OCI-LY3 (cell line): ENCODE data around the gene SPC24.

Experiments used
- CTCF ChIP-seq: fragments of 200-600, 300-600 bp; sonication (generic); IDR thresholded peaks from 2 replicates; pipeline ENCODE4 v1.5.1; 2014; ENCODE audit warnings: antibody characterized with exemption, low read length, low read depth
- EZH2phosphoT487 ChIP-seq: fragments of 200-600 bp; shearing (Covaris generic); IDR thresholded peaks from 2 replicates; pipeline ENCODE4 v1.6.1; 2018; ENCODE audit warnings: antibody characterized with exemption, mixed run types, low read depth

GRCh38 chr19:11197291-11198174 lies 42.0 kb upstream of the SPC24 start, which contains the start of gene KANK2:
- TF ChIP-seq EZH2phosphoT487 (no peak), CTCF (0 out of 2 replicates have a peak, but pooled peaks have one; percentile 9)
